ENCODE measurements around the gene ELMO1. TPM values are rescaled to one million over a fixed set of nuclear protein-coding genes. Genes with fewer than 3 reads are reported as not detected.

The ELMO1 gene
- total and polyA plus RNA-seq, 4 donors, result 6.7 to 51.5 (median 14.8) TPM

GRCh38 chr7:36999626-37000485 is 448.8 kb downstream of the ELMO1 start:
- H3K27me3 ChIP-seq (ENCODE audit: control insufficient read depth in 4 of 4, insufficient read depth in 4 of 4, low read length in 3 of 4), result no peaks in the 10 kb centered on the region
- H3K9me3 ChIP-seq (ENCODE audit: control insufficient read depth in 4 of 4, low read length in 3 of 4), result no peaks in the 10 kb centered on the region
- H3K36me3 ChIP-seq (ENCODE audit: control insufficient read depth in 4 of 4, insufficient read depth in 3 of 4, low read depth in 1 of 4, low read length in 3 of 4), result peaks cover 0 to 5% (median 1%) of the 10 kb centered on the region in 4 donors
- H3K4me3 ChIP-seq (ENCODE audit: low read depth in 1 of 3, low read length in 3 of 3), result no peak overlapping the region
- no peaks in the 10 kb centered on the region for H3K4me1 ChIP-seq (ENCODE audit: control insufficient read depth in 4 of 4, insufficient read depth in 4 of 4, low read length in 3 of 4)
- TF ChIP-seq FOXA1 (IDR thresholded peaks at IDR 0.05) (no peak), CTCF (IDR thresholded peaks at IDR 0.05; ENCODE audit: low read depth, low read length, missing input control) (no peak), RAD21 (IDR thresholded peaks at IDR 0.05) (no peak), REST (IDR thresholded peaks at IDR 0.05) (no peak), NR2F2 (IDR thresholded peaks at IDR 0.05) (no peak), HNF4G (IDR thresholded peaks at IDR 0.05) (no peak), YY1 (IDR thresholded peaks at IDR 0.05) (no peak), FOXA2 (IDR thresholded peaks at IDR 0.05) (no peak), MAX (IDR thresholded peaks at IDR 0.05) (no peak), ATF3 (IDR thresholded peaks at IDR 0.05) (no peak)
- WGBS, result 89% methylated on average over 9 of the region's 9 CpGs
- H3K27ac ChIP-seq (ENCODE audit: low read depth in 1 of 2, low read length in 2 of 2), result no peak overlapping the region
- H3K9ac ChIP-seq (ENCODE audit: low read depth in 1 of 2, low read length in 2 of 2), result no peak overlapping the region
- no peak for DNase-seq (ENCODE audit: low spot score)

- H3K27me3 ChIP-seq (ENCODE audit: control insufficient read depth in 4 of 4, insufficient read depth in 4 of 4, low read length in 3 of 4), result no peaks in the 10 kb centered on the region
- no peaks in the 10 kb centered on the region for H3K4me1 ChIP-seq (ENCODE audit: control insufficient read depth in 4 of 4, insufficient read depth in 4 of 4, low read length in 3 of 4)
- WGBS, result 78% methylated on average over 2 of the region's 2 CpGs
- no peak for DNase-seq (ENCODE audit: low spot score)
- no peaks in the 10 kb centered on the region for H3K9me3 ChIP-seq (ENCODE audit: control insufficient read depth in 4 of 4, low read length in 3 of 4)
- no peak overlapping the region for H3K9ac ChIP-seq (ENCODE audit: low read depth in 1 of 2, low read length in 2 of 2)
- TF ChIP-seq ZBTB33 (IDR thresholded peaks at IDR 0.05) (no peak), EGR1 (IDR thresholded peaks at IDR 0.05; ENCODE audit: low read depth in 2 of 2) (no peak), REST (IDR thresholded peaks at IDR 0.05) (no peak), MAX (IDR thresholded peaks at IDR 0.05) (no peak), JUND (IDR thresholded peaks at IDR 0.05) (no peak), YY1 (IDR thresholded peaks at IDR 0.05) (no peak), ATF3 (IDR thresholded peaks at IDR 0.05) (no peak), CTCF (IDR thresholded peaks at IDR 0.05; ENCODE audit: low read depth, low read length, missing input control) (no peak), TAF1 (conservative IDR thresholded peaks at IDR 0.05) (no peak)
- no peaks in the 10 kb centered on the region for H3K36me3 ChIP-seq (ENCODE audit: control insufficient read depth in 4 of 4, insufficient read depth in 3 of 4, low read depth in 1 of 4, low read length in 3 of 4)
- no peak overlapping the region for H3K4me3 ChIP-seq (ENCODE audit: low read depth in 1 of 3, low read length in 3 of 3)
- H3K27ac ChIP-seq (ENCODE audit: low read depth in 1 of 2, low read length in 2 of 2), result no peak overlapping the region
Measured at GRCh38 chr7:36995776-36996175, 452.9 kb downstream of the ELMO1 start.

Measured in liver (tissue), 9 donors.